HG03097 (cell line): ENCODE data around the gene PLCH1.

Experiments used
- ATAC-seq: cut with Tn5 transposase; IDR thresholded peaks from one replicate; pipeline ENCODE4 v1.9.1; 2021; ENCODE audit not compliant: unreplicated experiment, low FRiP score

Gene PLCH1

GRCh38 chr3:155690921-155691320, 54.0 kb downstream of the PLCH1 start:
- ATAC-seq, result no peak

- ATAC-seq, result no peak
These were observed 56.4 kb downstream of the PLCH1 start for GRCh38 chr3:155688481-155688880.

GRCh38 chr3:155683344-155683720, 61.5 kb downstream of the PLCH1 start:
- no peak for ATAC-seq

GRCh38 chr3:155682426-155683343, 62.2 kb downstream of the PLCH1 start:
- ATAC-seq, result no peak

- no peak for ATAC-seq
These were observed 68.5 kb downstream of the PLCH1 start for GRCh38 chr3:155676252-155676981.

GRCh38 chr3:155675094-155675493, 69.8 kb downstream of the PLCH1 start:
- ATAC-seq, result no peak

GRCh38 chr3:155673421-155673820, 71.5 kb downstream of the PLCH1 start:
- no peak for ATAC-seq

GRCh38 chr3:155670335-155670734, 74.5 kb downstream of the PLCH1 start:
- ATAC-seq, result no peak

- no peak for ATAC-seq
These were observed 76.9 kb downstream of the PLCH1 start for GRCh38 chr3:155667988-155668387.

GRCh38 chr3:155664925-155665695, 79.8 kb downstream of the PLCH1 start:
- no peak for ATAC-seq

GRCh38 chr3:155663467-155664212, 81.2 kb downstream of the PLCH1 start:
- ATAC-seq, result no peak

GRCh38 chr3:155661760-155662159, 83.1 kb downstream of the PLCH1 start:
- no peak for ATAC-seq

- no peak for ATAC-seq
These were observed 83.8 kb downstream of the PLCH1 start for GRCh38 chr3:155661042-155661441.

- no peak for ATAC-seq
These were observed 86.1 kb downstream of the PLCH1 start for GRCh38 chr3:155658671-155659261.

GRCh38 chr3:155658006-155658405, 86.9 kb downstream of the PLCH1 start:
- ATAC-seq, result no peak

GRCh38 chr3:155657161-155657560, 87.7 kb downstream of the PLCH1 start:
- ATAC-seq, result no peak

GRCh38 chr3:155656466-155656865, 88.4 kb downstream of the PLCH1 start:
- ATAC-seq, result no peak

GRCh38 chr3:155651489-155652218, 93.2 kb downstream of the PLCH1 start:
- ATAC-seq, result no peak

GRCh38 chr3:155648013-155648591, 96.8 kb downstream of the PLCH1 start:
- ATAC-seq, result no peak
